AG04450 (cell line): ENCODE results near the gene PIGC. TPM values are rescaled to one million over a fixed set of nuclear protein-coding genes. Genes with fewer than 3 reads are reported as not detected.

ENCODE experiments used
- CTCF ChIA-PET: fragments of 300-600, 350-600 bp; formaldehyde crosslinking; extraction: SDS; loops from one replicate; lab custom pipeline; 2022; ENCODE audit warnings: antibody characterized with exemption, inconsistent platforms; lab: Charles Lee
- POLR2A ChIA-PET: fragments of 350-600 bp; formaldehyde crosslinking; extraction: SDS; loops from one replicate; lab custom pipeline; 2021; ENCODE audit warnings: antibody characterized with exemption, inconsistent platforms; lab: Yijun Ruan, JAX
- DNase-seq: peaks from one replicate; pipeline ENCODE4 v3.0.0-alpha.2; 2011; ENCODE audit warnings: low read depth, low spot score
- H3K27ac ChIP-seq: one replicate; pipeline ENCODE4 v1.5.1; 2012; ENCODE audit warnings: low read depth, low read length, control low read depth
- H3K27me3 ChIP-seq: one replicate; pipeline ENCODE4 v1.6.0; 2012; ENCODE audit warnings: low read length; ENCODE audit not compliant: control insufficient read depth, insufficient read depth
- H3K4me3 ChIP-seq: 2 replicates; pipeline ENCODE4 v1.5.1; 2011; ENCODE audit warnings: mild to moderate bottlenecking, low read depth, low read length, control low read depth
- H3K9me3 ChIP-seq: 2 replicates; pipeline ENCODE4 v1.5.1; 2012; ENCODE audit warnings: low read length; ENCODE audit not compliant: control insufficient read depth, insufficient read depth
- CTCF ChIP-seq: IDR thresholded peaks from 2 replicates; pipeline ENCODE4 v1.5.1; 2011; ENCODE audit warnings: low read depth, low read length, control low read depth, inconsistent platforms
- polyA plus RNA-seq: library from polyadenylated mRNA; depleted of rRNA; stranded (reverse); fragments of >200 nt; gene quantifications from 2 replicates; pipeline ENCODE4 v1.2.3, GENCODE V29; 2011

Gene PIGC
- polyA plus RNA-seq, 1 experiment = 25.2 TPM

- no peak overlapping the region for H3K27ac ChIP-seq
- H3K9me3 ChIP-seq = no peaks in the 10 kb centered on the region
- TF ChIP-seq CTCF = no peak
- CTCF ChIA-PET = interaction anchor here (0.9 kb wide), 1 partner anchor 226 kb away, joined by 4 read pairs; no protein-coding TSS in a partner anchor
- H3K4me3 ChIP-seq = no peak overlapping the region
- POLR2A ChIA-PET = no interaction called here
- no peak for DNase-seq
- H3K27me3 ChIP-seq = peaks cover 4% of the 10 kb centered on the region
Measured at GRCh38 chr1:172473842-172474241, 30.0 kb upstream of the PIGC start.

GRCh38 chr1:172473302-172473701 is 29.4 kb upstream of the PIGC start:
- Histone ChIP-seq H3K4me3 (no peak overlapping the region), H3K27ac (no peak overlapping the region), H3K27me3 (peaks cover 4% of the 10 kb centered on the region), H3K9me3 (no peaks in the 10 kb centered on the region)
- ChIA-PET CTCF (interaction anchor here (0.5 to 0.9 kb wide), 2 partner anchors 36 to 227 kb away, joined by 4 to 5 read pairs; no protein-coding TSS in a partner anchor), POLR2A (no interaction called here)
- DNase-seq = no peak
- no peak for TF ChIP-seq CTCF

- Histone ChIP-seq H3K27me3 (peaks cover 4% of the 10 kb centered on the region), H3K4me3 (no peak overlapping the region), H3K27ac (no peak overlapping the region), H3K9me3 (no peaks in the 10 kb centered on the region)
- POLR2A ChIA-PET = no interaction called here
- CTCF ChIA-PET = interaction anchor here (0.5 kb wide), 1 partner anchor 28 kb away, joined by 3 read pairs; no protein-coding TSS in a partner anchor
- no peak for TF ChIP-seq CTCF
- no peak for DNase-seq
Measured at GRCh38 chr1:172472495-172472894, 28.6 kb upstream of the PIGC start.

GRCh38 chr1:172471666-172472065 is 27.8 kb upstream of the PIGC start:
- no peak for TF ChIP-seq CTCF
- CTCF ChIA-PET = interaction anchor here (0.5 kb wide), 1 partner anchor 27 kb away, joined by 3 read pairs; no protein-coding TSS in a partner anchor
- peaks cover 4% of the 10 kb centered on the region for H3K27me3 ChIP-seq
- no peak for DNase-seq
- no peak overlapping the region for H3K4me3 ChIP-seq
- no peaks in the 10 kb centered on the region for H3K9me3 ChIP-seq
- POLR2A ChIA-PET = no interaction called here
- no peak overlapping the region for H3K27ac ChIP-seq

GRCh38 chr1:172470149-172470548 is 26.3 kb upstream of the PIGC start:
- POLR2A ChIA-PET = no interaction called here

More at GRCh38 chr1:172470149-172470548, 26.3 kb upstream of the PIGC start:
- no peak for TF ChIP-seq CTCF
- peaks cover 4% of the 10 kb centered on the region for H3K27me3 ChIP-seq
- H3K9me3 ChIP-seq = no peaks in the 10 kb centered on the region
- no peak for DNase-seq
- CTCF ChIA-PET = no interaction called here
- H3K27ac ChIP-seq = no peak overlapping the region
- H3K4me3 ChIP-seq = no peak overlapping the region
